IMR-90 (cell line): ENCODE measurements around the gene GPSM3. TPM values are rescaled to one million over a fixed set of nuclear protein-coding genes. Genes with fewer than 3 reads are reported as not detected.
"Not testable (repeated sequence)": the region's sequence is repeated elsewhere in the genome, so short reads cannot be mapped to it uniquely, and the experiment has no call there.

ENCODE experiments used
- ATAC-seq: fragments of 200-7000 bp; cut with Tn5 transposase; 2 replicates; pipeline ENCODE4 v1.9.1; 2020; ENCODE audit warnings: low read depth, mild to moderate bottlenecking, moderate library complexity
- BruUV-seq: library from RNA; stranded (reverse); fragments of 400-500 nt; replicated peaks from 2 replicates; lab custom pipeline; 2021; lab: Mats Ljungman, UMichigan
- CTCF ChIA-PET: fragments of 300-600 bp; formaldehyde crosslinking; extraction: SDS; loops from one replicate; lab custom pipeline; 2021; ENCODE audit warnings: antibody characterized with exemption; lab: Yijun Ruan, JAX
- POLR2A ChIA-PET: fragments of 300-600 bp; sonication (Branson Sonifier 250); formaldehyde crosslinking; loops from one replicate; lab custom pipeline; 2022; ENCODE audit warnings: antibody characterized with exemption; ENCODE audit not compliant: unreplicated experiment; lab: Charles Lee
- DNase-seq: peaks from one replicate; pipeline ENCODE4 v3.0.0; 2013
- H2AFZ ChIP-seq: replicated peaks from 2 replicates; pipeline ENCODE3; 2013; ENCODE audit warnings: low read length, mild to moderate bottlenecking; ENCODE audit not compliant: poor library complexity
- H2AK5ac ChIP-seq: 2 replicates; pipeline ENCODE4 v1.6.1; 2013; ENCODE audit warnings: low read depth, low read length, inconsistent platforms
- H2AK9ac ChIP-seq: replicated peaks from 2 replicates; pipeline ENCODE3; 2013; ENCODE audit warnings: mild to moderate bottlenecking, low read depth, low read length, moderate library complexity; ENCODE audit not compliant: poor library complexity
- H2BK120ac ChIP-seq: 2 replicates; pipeline ENCODE4 v1.6.1; 2013; ENCODE audit warnings: low read depth, low read length, inconsistent platforms
- H2BK15ac ChIP-seq: 3 replicates; pipeline ENCODE4 v1.6.1; 2013; ENCODE audit warnings: low read depth, low read length, inconsistent platforms
- H2BK20ac ChIP-seq: 2 replicates; pipeline ENCODE4 v1.6.1; 2013; ENCODE audit warnings: low read depth, mild to moderate bottlenecking, inconsistent platforms, low read length, moderate library complexity
- H2BK5ac ChIP-seq: 2 replicates; pipeline ENCODE4 v1.6.1; 2013; ENCODE audit warnings: mild to moderate bottlenecking, low read depth, low read length, inconsistent platforms; ENCODE audit not compliant: poor library complexity, severe bottlenecking
- H3K14ac ChIP-seq: replicated peaks from 2 replicates; pipeline ENCODE4 v1.6.1; 2013; ENCODE audit warnings: low read depth, low read length, inconsistent platforms
- H3K18ac ChIP-seq: 2 replicates; pipeline ENCODE4 v1.6.1; 2013; ENCODE audit warnings: low read depth, low read length, control low read depth
- H3K23ac ChIP-seq: 2 replicates; pipeline ENCODE4 v1.6.1; 2013; ENCODE audit warnings: low read depth, low read length, inconsistent platforms
- H3K27ac ChIP-seq: 2 replicates; pipeline ENCODE4 v1.5.1; 2013; ENCODE audit warnings: mild to moderate bottlenecking, control low read depth, low read length; ENCODE audit not compliant: insufficient read depth
- H3K27me3 ChIP-seq: 2 replicates; pipeline ENCODE4 v1.6.1; 2013; ENCODE audit warnings: low read length; ENCODE audit not compliant: control insufficient read depth, insufficient read depth
- H3K36me3 ChIP-seq: 2 replicates; pipeline ENCODE4 v1.6.1; 2013; ENCODE audit warnings: low read length, mixed read lengths; ENCODE audit not compliant: control insufficient read depth, insufficient read depth
- H3K4ac ChIP-seq: 2 replicates; pipeline ENCODE4 v1.6.1; 2013; ENCODE audit warnings: low read depth, low read length, inconsistent platforms
- H3K4me1 ChIP-seq: 2 replicates; pipeline ENCODE4 v1.6.1; 2013; ENCODE audit warnings: low read length, mixed read lengths; ENCODE audit not compliant: control insufficient read depth, insufficient read depth
- H3K4me2 ChIP-seq: 2 replicates; pipeline ENCODE4 v1.6.1; 2013; ENCODE audit warnings: low read depth, mild to moderate bottlenecking, control low read depth, low read length, moderate library complexity
- H3K4me3 ChIP-seq: 2 replicates; pipeline ENCODE4 v1.5.1; 2013; ENCODE audit warnings: low read depth, mild to moderate bottlenecking, control low read depth, low read length, moderate library complexity; ENCODE audit not compliant: insufficient read depth
- H3K56ac ChIP-seq: 2 replicates; pipeline ENCODE4 v1.6.1; 2013; ENCODE audit warnings: low read length, inconsistent platforms; ENCODE audit not compliant: insufficient read depth; ENCODE audit errors: extremely low read depth
- H3K79me1 ChIP-seq, 2 experiments: 2 replicates each; pipeline ENCODE4 v1.6.1; 2013; ENCODE audit warnings: low read length in 2 of 2, inconsistent platforms in 1 of 2, low read depth in 1 of 2
- H3K9ac ChIP-seq: 2 replicates; pipeline ENCODE4 v1.6.1; 2013; ENCODE audit warnings: low read depth, low read length, control low read depth
- H3K9me1 ChIP-seq: 2 replicates; pipeline ENCODE4 v1.6.1; 2013; ENCODE audit warnings: low read length, inconsistent platforms; ENCODE audit not compliant: insufficient read depth
- H3K9me3 ChIP-seq: 2 replicates; pipeline ENCODE4 v1.6.1; 2013; ENCODE audit warnings: low read length; ENCODE audit not compliant: control insufficient read depth, insufficient read depth
- H4K20me1 ChIP-seq: 2 replicates; pipeline ENCODE4 v1.6.1; 2013; ENCODE audit warnings: low read length, inconsistent platforms; ENCODE audit not compliant: insufficient read depth
- H4K5ac ChIP-seq: 2 replicates; pipeline ENCODE4 v1.6.1; 2013; ENCODE audit warnings: mild to moderate bottlenecking, low read depth, low read length, control low read depth
- H4K8ac ChIP-seq, 2 experiments: 2 replicates each; pipeline ENCODE4 v1.6.1; 2013; ENCODE audit warnings: low read depth in 2 of 2, low read length in 2 of 2, control low read depth in 1 of 2, inconsistent platforms in 1 of 2
- H4K91ac ChIP-seq: 2 replicates; pipeline ENCODE4 v1.6.1; 2013; ENCODE audit warnings: low read depth, low read length, inconsistent platforms; ENCODE audit not compliant: insufficient read depth
- CEBPB ChIP-seq: IDR thresholded peaks from 2 replicates; pipeline ENCODE4 v1.6.1; 2012; ENCODE audit warnings: low read depth, low read length, improper control_type of control experiment
- SMC3 ChIP-seq: fragments of 150-350 bp; IDR thresholded peaks from 2 replicates; pipeline ENCODE4 v1.6.1; 2016; ENCODE audit warnings: low read depth, mild to moderate bottlenecking, antibody characterized with exemption, low read length, moderate library complexity
- WGBS, 2 experiments: methylation state at CpG; one replicate each; pipeline versions ENCODE4 v1.1.5 to v1.1.7; 2013; ENCODE audit warnings: missing lambda C conversion rate in 2 of 2; ENCODE audit not compliant: insufficient read length in 1 of 2; ENCODE audit errors: extremely low coverage in 2 of 2; 5-methylcytosine and 5-hydroxymethylcytosine counted together
- dilution Hi-C: fragments of 300-500 bp; cut with HindIII; formaldehyde crosslinking; loops from one replicate; pipeline ENCODE4 v1.14.3; 2018; ENCODE audit warnings: low sequenced_read_pairs; ENCODE audit not compliant: unreplicated experiment
- in situ Hi-C: fragments of 300-500 bp; cut with MboI; formaldehyde crosslinking; loops from 3 replicates; pipeline ENCODE4 v1.14.3; 2019; ENCODE audit warnings: low sequenced_read_pairs, inconsistent platforms, mixed read lengths
- intact Hi-C: fragments of 100-400 bp; cut with micrococcal nuclease; formaldehyde crosslinking; loops from 2 replicates; pipeline ENCODE4 v1.10.0; 2022
- polyA plus RNA-seq, 3 experiments: library from polyadenylated mRNA; depleted of rRNA; stranded (reverse); fragments of >200 nt; gene quantifications; 2 replicates each; pipeline ENCODE4 v1.2.3, GENCODE V29; 2012; ENCODE audit warnings: low replicate concordance in 1 of 3
- total RNA-seq: library from RNA; depleted of rRNA; stranded (reverse); fragments of >200 nt; gene quantifications from 2 replicates; pipeline ENCODE4 v1.2.3, GENCODE V29; 2012

The GPSM3 gene
- total and polyA plus RNA-seq, 2 of the 4 experiments (the other 2 are of a cell fraction) = 3.0 to 9.8 TPM

DNA sequence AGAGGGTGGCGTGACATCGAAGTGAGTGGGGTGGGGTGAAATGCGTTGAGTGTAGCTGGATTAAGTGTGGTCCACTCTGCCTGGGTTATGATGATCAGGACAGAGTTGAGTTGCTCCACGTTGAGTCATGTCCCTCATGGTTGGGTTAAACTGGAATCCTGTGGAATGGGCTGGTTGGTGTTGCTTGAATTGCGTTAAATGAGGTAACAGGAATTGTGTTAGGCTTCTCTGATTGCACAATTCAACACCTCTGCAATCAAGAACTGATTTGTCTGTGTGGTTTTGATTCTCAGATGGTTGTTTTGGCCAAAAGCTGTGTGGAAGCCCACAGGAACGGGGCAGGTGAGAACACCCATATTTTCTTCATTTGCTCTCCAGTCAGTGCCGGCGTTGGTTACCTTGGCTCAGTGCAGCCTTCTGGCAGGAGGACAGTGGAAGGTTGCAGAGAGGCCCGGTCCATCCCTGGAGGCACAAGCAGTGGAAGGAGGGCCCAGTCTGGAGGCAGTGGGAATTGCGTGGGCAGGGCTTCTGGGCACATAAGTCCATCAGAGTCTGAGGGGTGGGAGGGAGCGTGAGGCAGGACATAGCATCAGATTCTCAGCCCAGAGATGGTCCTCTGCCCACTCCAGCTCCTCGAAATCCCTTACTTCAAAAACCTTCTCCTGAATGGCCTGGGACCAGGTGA lies 19.8 kb upstream of the GPSM3 start:
- Histone ChIP-seq H2AFZ (no peak overlapping the region), H3K14ac (no peak overlapping the region), H3K4me3 (no peak overlapping the region), H3K9ac (no peak overlapping the region), H3K27ac (no peak overlapping the region), H3K56ac (no peak overlapping the region), H2AK5ac (no peak overlapping the region), H4K5ac (no peak overlapping the region), H4K20me1 (no peaks in the 10 kb centered on the region), H3K36me3 (no peaks in the 10 kb centered on the region), H3K4me1 (no peaks in the 10 kb centered on the region), H2BK120ac (no peak overlapping the region), H3K4ac (no peak overlapping the region), H3K9me1 (no peaks in the 10 kb centered on the region), H2AK9ac (no peak overlapping the region), H3K23ac (no peak overlapping the region), H2BK5ac (no peak overlapping the region), H3K9me3 (no peaks in the 10 kb centered on the region), H3K18ac (no peak overlapping the region), H4K8ac (no peak overlapping the region), H3K79me1 (no peaks in the 10 kb centered on the region), H2BK15ac (no peak overlapping the region), H3K27me3 (peaks cover 11% of the 10 kb centered on the region; the same call in 1 of the 2 replicates), H4K91ac (no peak overlapping the region), H2BK20ac (no peak overlapping the region), H3K4me2 (no peak overlapping the region)
- in situ Hi-C loops = no loop called here
- TF ChIP-seq CEBPB = peak; percentile 62
- no peak for TF ChIP-seq SMC3
- dilution Hi-C loops = no loop called here
- no TSS peak for BruUV-seq
- CTCF ChIA-PET = interaction anchor here (1.1 kb wide), 1 partner anchor 157 kb away, joined by 3 read pairs; no protein-coding TSS in a partner anchor
- 95% methylated on average over 4 of the region's 12 CpGs; no CpG with 5 or more reads in 1 of the 2 experiments for WGBS, 2 experiments
- POLR2A ChIA-PET = no interaction called here
- ATAC-seq (no peak), DNase-seq (no peak)
- intact Hi-C loops = no loop called here

DNA sequence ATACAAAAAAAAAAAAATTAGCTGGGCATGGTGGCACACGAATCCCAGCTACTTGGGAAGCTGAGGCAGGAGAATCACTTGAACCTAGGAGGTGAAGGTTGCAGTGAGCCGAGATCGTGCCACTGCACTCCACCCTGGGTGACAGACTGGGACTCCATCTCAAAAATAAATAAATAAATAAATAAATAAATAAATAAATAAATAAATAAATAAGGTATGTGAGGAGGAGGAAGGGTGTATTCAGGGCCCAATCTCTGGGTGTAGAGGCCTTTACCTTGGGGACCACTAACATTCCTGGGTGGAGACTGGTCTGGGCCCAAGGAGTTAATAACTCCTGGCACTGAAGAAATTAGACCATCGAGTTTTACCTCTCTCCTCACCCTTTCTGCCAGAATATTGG lies 19.0 kb upstream of the GPSM3 start:
- ATAC-seq, dilution Hi-C loops, H2AFZ ChIP-seq, H3K18ac ChIP-seq, H3K23ac ChIP-seq, H2AK5ac ChIP-seq, H3K27ac ChIP-seq, H4K20me1 ChIP-seq, H2BK20ac ChIP-seq, H2AK9ac ChIP-seq, H3K27me3 ChIP-seq, H3K9me1 ChIP-seq, H4K8ac ChIP-seq, H3K9ac ChIP-seq, BruUV-seq, H3K14ac ChIP-seq, H2BK5ac ChIP-seq, in situ Hi-C loops, H3K9me3 ChIP-seq, H3K4me1 ChIP-seq, H4K91ac ChIP-seq, H2BK120ac ChIP-seq, intact Hi-C loops, H2BK15ac ChIP-seq, H3K4me2 ChIP-seq, DNase-seq, H3K4me3 ChIP-seq, H3K56ac ChIP-seq, H4K5ac ChIP-seq, H3K79me1 ChIP-seq, H3K36me3 ChIP-seq, H3K4ac ChIP-seq: not testable (repeated sequence)
- CTCF ChIA-PET = interaction anchor here (1.1 kb wide), 1 partner anchor 158 kb away, joined by 3 read pairs; no protein-coding TSS in a partner anchor
- whole genome bisulfite sequencing, 2 experiments = no CpG with 5 or more reads among the region's 4 CpGs
- POLR2A ChIA-PET = interaction anchor here (0.6 kb wide), 1 partner anchor 82 kb away, joined by 3 read pairs; no protein-coding TSS in a partner anchor
